Right ventricle myocardium superior (tissue), 1 donor: ENCODE measurements around the gene CRYZL1. TPM values are rescaled to one million over a fixed set of nuclear protein-coding genes. Genes with fewer than 3 reads are reported as not detected.
"Not testable (repeated sequence)": the region's sequence is repeated elsewhere in the genome, so short reads cannot be mapped to it uniquely, and the experiment has no call there.

Source experiments
- ATAC-seq: fragments of 200-7000 bp; cut with Tn5 transposase; one replicate; pipeline ENCODE4 v1.9.1; 2020; ENCODE audit warnings: mild to moderate bottlenecking; ENCODE audit not compliant: poor library complexity
- DNase-seq: peaks from one replicate; pipeline ENCODE4 v3.0.0-alpha.2; 2020
- intact Hi-C: fragments of 100-400 bp; cut with DNase I; formaldehyde crosslinking; loops from one replicate; pipeline ENCODE4 v1.11.2; 2022
- long read RNA-seq: library from polyadenylated mRNA; unstranded; transcript quantifications from one replicate; pipeline ENCODE4 v2.0.0, GENCODE V29; 2021
- total RNA-seq: library from RNA; stranded (reverse); fragmentation: NEBNext Ultra II Directional; extraction: Animal tissue kit (Norgen Biotek cat#: 25700); gene quantifications from one replicate; pipeline ENCODE4 v1.2.1, GENCODE V29; 2021
- donor health status: DM: no; HTN: yes; CAD: no; lungs with severe emphysema.

The CRYZL1 gene
- total RNA-seq = 24.7 TPM
- long read RNA-seq, transcript CRYZL1-204 (13 exons, 1,617 nt) = major isoform, 13 of 35 reads
- long read RNA-seq, partial matches to known transcripts = 2 of 35 reads
- long read RNA-seq, other reads (novel, unspliced or antisense) = 13 of 35 reads

DNA sequence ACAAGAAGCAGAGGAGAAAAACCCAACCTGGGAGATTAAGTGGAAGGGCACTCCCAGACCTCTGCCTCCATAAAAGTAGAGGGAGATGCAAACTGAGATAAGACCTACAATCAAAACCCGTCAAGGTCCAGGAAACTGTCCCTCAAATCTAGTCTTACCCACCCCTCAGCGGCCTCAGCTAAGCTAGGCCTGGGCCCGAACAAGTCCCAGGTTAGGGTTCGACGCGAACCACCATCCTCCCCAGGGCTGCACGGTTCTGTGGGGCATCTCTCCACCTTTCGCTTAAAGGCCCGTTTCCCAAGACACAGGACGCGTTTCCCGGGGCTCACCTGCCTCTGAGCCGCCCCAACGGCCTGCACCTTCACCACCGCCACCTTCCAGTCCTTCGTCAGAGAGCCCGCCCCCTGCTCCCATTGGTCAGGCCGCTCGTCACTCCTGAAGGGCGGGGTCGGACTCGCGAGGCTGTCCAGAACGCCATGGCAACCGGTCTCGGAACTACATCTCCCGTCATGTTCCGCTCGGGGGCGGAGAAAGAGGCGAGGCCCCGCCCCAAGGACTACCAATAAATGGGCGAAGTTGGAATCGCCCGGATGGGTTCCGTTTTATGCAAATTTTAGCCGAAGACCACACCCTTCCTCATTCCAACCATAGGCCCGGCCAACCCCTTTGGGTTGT lies at the start of gene CRYZL1:
TSS of gene CRYZL1 (minus strand) at position 390 of the 675 bp plus-strand sequence. CDS start 10,190 bp downstream, outside the sequence.
- peak; percentile 100 for DNase-seq
- ATAC-seq = peak; percentile 90
- intact Hi-C loops = no loop called here

- ATAC-seq = no peak
- DNase-seq = no peak
- intact Hi-C loops = no loop called here
Observed at GRCh38 chr21:33690874-33691273, 49.3 kb upstream of the CRYZL1 start.

DNA sequence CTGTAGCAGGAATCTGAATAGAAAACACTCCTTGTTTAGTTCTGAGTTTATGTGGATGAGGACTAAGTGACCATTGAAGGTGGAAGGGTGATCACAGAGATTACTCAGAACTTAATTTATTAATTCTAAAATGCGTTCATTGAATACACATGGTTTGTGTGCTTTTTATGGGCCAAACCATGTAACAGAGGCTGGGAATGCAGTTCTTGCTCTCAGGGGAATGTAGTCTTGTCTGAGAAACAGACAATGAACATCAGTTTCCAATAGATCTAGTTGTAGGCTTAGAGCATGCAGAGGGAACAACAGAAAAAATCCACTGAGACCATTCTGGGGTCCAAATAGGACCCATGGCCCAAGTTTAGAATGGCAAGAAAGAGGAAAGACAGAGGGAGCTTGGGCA lies 46.8 kb upstream of the CRYZL1 start:
- ATAC-seq (no peak), DNase-seq (no peak)
- intact Hi-C loops = no loop called here

DNA sequence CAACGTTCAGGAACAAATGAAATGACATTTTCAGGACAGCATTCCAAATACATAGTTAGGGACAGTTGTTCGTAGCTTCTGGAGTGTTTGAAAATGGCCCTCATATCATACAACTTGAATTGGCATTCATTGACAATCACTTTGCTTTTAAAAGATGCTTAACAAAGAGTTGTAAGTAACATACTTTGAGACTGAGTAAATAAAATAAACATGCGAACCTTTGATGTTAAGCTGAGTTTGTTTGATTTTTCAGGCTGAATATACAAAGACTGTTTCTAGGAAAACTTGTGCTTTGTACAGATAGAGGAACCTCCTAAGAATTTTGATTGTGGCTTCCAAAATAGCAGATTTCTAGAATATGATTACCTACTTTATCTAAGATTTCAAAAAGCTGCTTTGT lies 46.1 kb upstream of the CRYZL1 start:
- DNase-seq (no peak), ATAC-seq (no peak)
- intact Hi-C loops = no loop called here

- intact Hi-C loops = no loop called here
- peak; percentile 36 for ATAC-seq
- no peak for DNase-seq
Observed at GRCh38 chr21:33686386-33686785, 44.8 kb upstream of the CRYZL1 start.

GRCh38 chr21:33685613-33686197 lies 44.2 kb upstream of the CRYZL1 start:
- ATAC-seq = peak; percentile 49
- intact Hi-C loops = no loop called here
- DNase-seq = no peak

GRCh38 chr21:33684923-33685560 lies 43.5 kb upstream of the CRYZL1 start:
- intact Hi-C loops = no loop called here
- DNase-seq = no peak
- ATAC-seq = peak; percentile 32

- intact Hi-C loops = no loop called here
Observed at GRCh38 chr21:33684068-33684467, 42.5 kb upstream of the CRYZL1 start.

DNA sequence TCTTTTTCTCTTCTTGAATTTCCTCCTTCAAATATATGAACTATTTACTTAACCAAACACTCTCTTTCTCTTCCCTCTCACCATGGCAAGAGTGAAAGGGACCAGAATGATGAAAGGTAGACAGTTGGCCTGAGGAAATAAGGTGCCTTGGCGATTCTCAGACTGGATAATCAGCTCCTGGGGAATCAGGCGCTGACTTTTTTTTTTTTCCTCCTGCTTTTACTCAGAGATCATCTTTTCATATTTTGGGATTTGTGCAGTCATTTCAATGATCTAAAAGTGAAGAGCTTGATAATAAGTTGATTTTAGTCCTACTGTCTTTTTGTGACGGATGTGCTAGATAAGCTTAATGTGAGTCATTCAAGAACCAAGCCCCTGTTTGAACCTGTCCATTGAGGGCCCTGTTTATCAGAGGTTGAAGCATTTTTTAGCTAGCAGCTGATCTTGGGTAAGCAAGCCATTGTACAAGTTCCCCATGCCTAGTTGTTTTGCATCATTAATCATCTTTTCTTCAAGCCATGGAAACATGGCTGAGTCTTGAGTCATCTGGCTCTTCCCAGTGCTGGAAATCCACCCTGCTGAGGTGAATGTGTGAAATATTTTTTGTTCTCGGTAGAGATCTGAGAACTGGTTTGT lies 41.6 kb upstream of the CRYZL1 start:
- intact Hi-C loops = no loop called here
- DNase-seq = no peak
- no peak for ATAC-seq

More at GRCh38 chr21:33684068-33684467, 42.5 kb upstream of the CRYZL1 start:
- ATAC-seq (no peak), DNase-seq (no peak)

DNA sequence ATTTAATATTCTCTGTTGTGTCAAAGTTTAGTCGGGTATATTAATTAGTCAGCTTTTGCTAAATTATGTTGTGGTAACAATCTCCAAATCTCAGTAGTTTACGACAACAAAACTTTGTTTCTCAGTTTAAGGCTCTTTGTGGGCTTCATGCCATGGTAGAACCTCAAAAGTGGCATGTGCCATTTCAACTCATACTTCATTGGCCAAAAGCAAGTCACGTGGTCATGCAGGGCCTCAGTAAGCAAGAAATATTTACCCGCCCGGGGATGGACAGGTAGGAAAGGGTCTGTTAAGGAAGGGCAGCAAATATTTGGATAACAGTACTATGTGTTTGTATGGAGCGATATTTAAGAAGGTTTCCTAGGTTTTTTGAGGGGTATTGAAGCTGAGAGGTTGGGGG lies 39.3 kb upstream of the CRYZL1 start:
- no peak for ATAC-seq
- DNase-seq = no peak
- intact Hi-C loops = no loop called here

- ATAC-seq (no peak), DNase-seq (no peak)
- intact Hi-C loops = no loop called here
Observed at GRCh38 chr21:33677450-33677849, 35.9 kb upstream of the CRYZL1 start.

DNA sequence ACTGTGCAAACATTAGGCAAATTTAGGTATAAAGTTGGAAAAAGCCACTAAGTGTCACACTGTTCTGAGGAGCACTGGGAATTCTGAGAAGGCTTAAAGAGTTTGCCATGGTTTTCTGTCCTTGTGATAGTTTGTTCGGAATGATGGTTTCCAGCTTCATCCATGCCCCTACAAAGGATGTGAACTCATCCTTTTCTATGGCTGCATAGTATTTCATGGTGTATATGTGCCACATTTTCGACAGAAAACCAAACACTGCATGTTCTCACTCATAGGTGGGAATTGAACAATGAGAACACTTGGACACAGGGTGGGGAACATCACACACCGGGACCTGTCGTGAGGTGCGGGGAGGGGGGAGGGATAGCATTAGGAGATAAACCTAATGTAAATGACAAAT lies 35.1 kb upstream of the CRYZL1 start:
- DNase-seq, ATAC-seq, intact Hi-C loops: not testable (repeated sequence)

DNA sequence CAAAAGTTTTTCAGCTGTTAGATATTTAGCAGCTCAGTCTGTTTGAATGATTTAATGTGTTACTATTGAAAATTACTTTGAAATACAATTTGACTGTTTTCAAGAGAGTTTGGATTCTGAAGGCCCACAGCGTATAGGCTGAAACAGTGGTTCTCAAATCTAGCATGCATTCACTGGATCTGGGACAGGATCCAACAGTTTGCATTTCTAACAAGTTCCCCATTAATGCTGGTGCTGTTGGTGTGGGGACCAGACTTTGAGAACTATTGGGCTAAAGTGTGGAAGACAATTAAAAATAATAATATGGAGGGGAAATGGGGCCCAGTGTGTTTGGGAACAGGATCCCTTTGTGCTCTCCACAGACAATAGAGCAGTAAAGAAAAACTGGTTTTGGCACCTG lies 32.7 kb upstream of the CRYZL1 start:
- intact Hi-C loops = no loop called here
- ATAC-seq (no peak), DNase-seq (no peak)

DNA sequence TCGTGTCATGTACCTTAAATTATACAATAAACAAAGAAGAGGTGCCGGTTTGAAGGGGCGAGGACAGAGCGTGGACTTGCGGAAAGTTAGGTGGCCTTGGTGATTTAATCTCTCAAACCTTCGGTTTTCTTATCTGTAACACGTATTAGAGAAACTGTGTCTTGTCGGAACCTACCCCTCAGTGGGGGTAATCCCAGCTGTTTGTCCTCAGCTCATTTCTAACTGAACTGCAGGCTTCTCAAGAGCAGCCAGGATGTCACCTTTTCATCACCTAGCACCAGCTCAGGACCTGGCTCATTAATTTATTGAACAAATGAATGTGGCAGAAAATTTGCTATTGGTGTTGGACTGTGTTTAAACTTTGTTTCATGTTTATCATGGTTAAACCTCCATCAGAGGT lies 31.9 kb upstream of the CRYZL1 start:
- intact Hi-C loops = no loop called here
- no peak for ATAC-seq
- no peak for DNase-seq

- DNase-seq = no peak
- intact Hi-C loops = no loop called here
- no peak for ATAC-seq
Observed at GRCh38 chr21:33670076-33670978, 28.8 kb upstream of the CRYZL1 start.

- intact Hi-C loops = no loop called here
- ATAC-seq (no peak), DNase-seq (no peak)
Observed at GRCh38 chr21:33668620-33669019, 27.1 kb upstream of the CRYZL1 start.

- DNase-seq = no peak
- ATAC-seq = peak; percentile 45
- intact Hi-C loops = no loop called here
Observed at GRCh38 chr21:33668180-33668579, 26.6 kb upstream of the CRYZL1 start.

DNA sequence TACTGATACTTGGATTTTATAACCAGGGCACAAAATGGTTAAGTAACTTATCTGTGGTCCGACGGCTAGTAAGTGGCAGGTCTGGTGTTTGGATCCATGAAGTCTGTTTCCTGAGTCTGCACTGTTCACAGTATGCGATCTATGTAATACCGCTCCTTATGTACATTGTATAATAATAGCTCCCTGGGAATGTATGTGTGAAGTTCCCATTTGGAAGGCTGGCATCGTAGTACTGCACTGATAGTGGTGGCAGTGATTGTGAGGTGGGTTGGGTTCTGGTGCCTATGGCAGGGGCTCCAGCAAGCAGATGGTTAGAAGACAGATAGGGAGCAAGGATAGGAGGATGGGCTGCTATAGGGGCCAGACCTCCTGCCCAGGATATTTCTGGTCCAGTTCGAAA lies 26.1 kb upstream of the CRYZL1 start:
- peak; percentile 10 for ATAC-seq
- intact Hi-C loops = no loop called here

DNA sequence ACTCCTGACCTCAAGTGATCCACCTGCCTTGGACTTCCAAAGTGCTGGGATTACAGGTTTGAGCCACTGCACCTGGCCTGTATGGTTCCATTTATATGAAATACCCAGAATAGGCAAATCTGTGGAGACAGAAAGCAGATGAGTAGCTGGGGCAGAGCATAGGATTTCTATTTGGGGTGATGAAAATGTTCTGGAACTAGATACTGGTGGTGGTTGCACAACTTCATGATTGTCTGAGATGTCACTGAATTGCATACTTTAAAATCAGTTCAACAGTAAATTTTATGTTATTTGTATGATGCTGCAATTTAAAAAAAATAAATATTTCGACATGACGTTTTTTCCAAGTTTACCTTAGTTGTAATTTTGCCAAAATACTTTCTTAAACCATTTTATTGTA lies 24.6 kb upstream of the CRYZL1 start:
- intact Hi-C loops = no loop called here
- DNase-seq = no peak
- ATAC-seq = no peak

More for the DNA sequence above, 26.1 kb upstream of the CRYZL1 start:
- DNase-seq = no peak
